Measurements from ENCODE around the gene SIM1.

- TF ChIP-seq CTCF (conservative IDR thresholded peaks at IDR 0.05) (no peak), EZH2 (IDR thresholded peaks at IDR 0.05; ENCODE audit: low read depth) (no peak)
These were observed 93.1 kb downstream of the SIM1 start for GRCh38 chr6:100371591-100371990.
